Muscle of arm (tissue), 12 donors: ENCODE data around the gene IQCK. TPM values are rescaled to one million over a fixed set of nuclear protein-coding genes. Genes with fewer than 3 reads are reported as not detected.

ENCODE experiments used
- DNase-seq: peaks from one replicate; pipeline ENCODE4 v3.0.0-alpha.2; 2013
- polyA plus RNA-seq, 12 donors: library from polyadenylated mRNA; unstranded; fragments of 120-200 nt; gene quantifications; one replicate each; pipeline ENCODE4 v1.2.1, GENCODE V29; 2013; ENCODE audit not compliant: insufficient read length in 12 of 12

IQCK gene
- polyA plus RNA-seq, 12 donors: 12.4 to 19.3 (median 14.1) TPM; not detected in 2

GRCh38 chr16:19859166-19859565, 141.1 kb downstream of the IQCK start:
- DNase-seq: no peak

GRCh38 chr16:19859603-19860002, 141.5 kb downstream of the IQCK start:
- no peak for DNase-seq

- no peak for DNase-seq
These were observed 142.3 kb downstream of the IQCK start for GRCh38 chr16:19860166-19861041.

GRCh38 chr16:19861133-19861532, 143.1 kb downstream of the IQCK start:
- no peak for DNase-seq

- no peak for DNase-seq
These were observed 143.8 kb downstream of the IQCK start for GRCh38 chr16:19861811-19862327.

- no peak for DNase-seq
These were observed 145.9 kb downstream of the IQCK start for GRCh38 chr16:19863990-19864389.

- no peak for DNase-seq
These were observed 146.5 kb downstream of the IQCK start for GRCh38 chr16:19864566-19864965.

GRCh38 chr16:19868421-19868820, 150.3 kb downstream of the IQCK start:
- DNase-seq: no peak

GRCh38 chr16:19871721-19872120, 153.7 kb downstream of the IQCK start:
- DNase-seq: no peak

GRCh38 chr16:19872179-19872863, 154.2 kb downstream of the IQCK start:
- DNase-seq: no peak

- DNase-seq: no peak
These were observed 154.9 kb downstream of the IQCK start for GRCh38 chr16:19872935-19873334.

- DNase-seq: no peak
These were observed 156.0 kb downstream of the IQCK start for GRCh38 chr16:19874026-19874425.

GRCh38 chr16:19874851-19875546, 156.9 kb downstream of the IQCK start:
- DNase-seq: no peak

- no peak for DNase-seq
These were observed 157.8 kb downstream of the IQCK start for GRCh38 chr16:19875900-19876299.

GRCh38 chr16:19876501-19877059, 158.5 kb downstream of the IQCK start:
- peak; percentile 28 for DNase-seq

GRCh38 chr16:19878757-19879156, 160.7 kb downstream of the IQCK start:
- DNase-seq: no peak

- no peak for DNase-seq
These were observed 161.2 kb downstream of the IQCK start for GRCh38 chr16:19879241-19879792.

- no peak for DNase-seq
These were observed 163.0 kb downstream of the IQCK start for GRCh38 chr16:19881028-19881427.

GRCh38 chr16:19881783-19882182, 163.7 kb downstream of the IQCK start:
- DNase-seq: no peak

- no peak for DNase-seq
These were observed 164.1 kb downstream of the IQCK start for GRCh38 chr16:19882186-19882585.

GRCh38 chr16:19882646-19883045, 164.6 kb downstream of the IQCK start:
- DNase-seq: peak; percentile 19
